ENCODE data around the gene DFFB.

- TF ChIP-seq SIN3A (IDR thresholded peaks at IDR 0.05; ENCODE audit: borderline replicate concordance, insufficient read depth, low read length): no peak
- no peak for TF ChIP-seq POLR2AphosphoS5 (IDR thresholded peaks at IDR 0.05; ENCODE audit: low read depth, low read length)
Observed at GRCh38 chr1:3895279-3895950, 38.1 kb downstream of the DFFB start.
